ENCODE results near the gene SHB.

SHB gene

GRCh38 chr9:38042626-38043357 lies 26.2 kb downstream of the SHB start:
- no peak for DNase-seq (ENCODE audit: low spot score)

GRCh38 chr9:38041564-38042243 lies 27.3 kb downstream of the SHB start:
- no peak for DNase-seq (ENCODE audit: low spot score)

GRCh38 chr9:38039907-38040682 lies 28.9 kb downstream of the SHB start:
- DNase-seq (ENCODE audit: low spot score), result no peak

GRCh38 chr9:38039090-38039906 lies 29.7 kb downstream of the SHB start:
- DNase-seq (ENCODE audit: low spot score), result no peak

GRCh38 chr9:38038307-38039089 lies 30.5 kb downstream of the SHB start:
- DNase-seq (ENCODE audit: low spot score), result no peak

- DNase-seq (ENCODE audit: low spot score), result no peak
Observed at GRCh38 chr9:38037981-38038306, 31.1 kb downstream of the SHB start.

- peak; percentile 53 for DNase-seq (ENCODE audit: low spot score)
Observed at GRCh38 chr9:38036359-38037084, 32.5 kb downstream of the SHB start.

GRCh38 chr9:38035873-38036272 lies 33.2 kb downstream of the SHB start:
- DNase-seq (ENCODE audit: low spot score), result peak; percentile 57

GRCh38 chr9:38033941-38034340 lies 35.1 kb downstream of the SHB start:
- DNase-seq (ENCODE audit: low spot score), result no peak

GRCh38 chr9:38032266-38033110 lies 36.5 kb downstream of the SHB start:
- DNase-seq (ENCODE audit: low spot score), result no peak

GRCh38 chr9:38031594-38031993 lies 37.4 kb downstream of the SHB start:
- DNase-seq (ENCODE audit: low spot score), result no peak

- DNase-seq (ENCODE audit: low spot score), result no peak
Observed at GRCh38 chr9:38030658-38031057, 38.4 kb downstream of the SHB start.

GRCh38 chr9:38029915-38030638 lies 39.0 kb downstream of the SHB start:
- DNase-seq (ENCODE audit: low spot score), result no peak

GRCh38 chr9:38027714-38028113 lies 41.3 kb downstream of the SHB start:
- DNase-seq (ENCODE audit: low spot score), result no peak

GRCh38 chr9:38026840-38027527 lies 42.0 kb downstream of the SHB start:
- DNase-seq (ENCODE audit: low spot score), result no peak

GRCh38 chr9:38026021-38026809 lies 42.8 kb downstream of the SHB start:
- DNase-seq (ENCODE audit: low spot score), result peak; percentile 80

GRCh38 chr9:38025166-38025565 lies 43.9 kb downstream of the SHB start:
- no peak for DNase-seq (ENCODE audit: low spot score)

Measured in AG08396 (cell line).